ENCODE measurements around the gene DAPK2.

DNA sequence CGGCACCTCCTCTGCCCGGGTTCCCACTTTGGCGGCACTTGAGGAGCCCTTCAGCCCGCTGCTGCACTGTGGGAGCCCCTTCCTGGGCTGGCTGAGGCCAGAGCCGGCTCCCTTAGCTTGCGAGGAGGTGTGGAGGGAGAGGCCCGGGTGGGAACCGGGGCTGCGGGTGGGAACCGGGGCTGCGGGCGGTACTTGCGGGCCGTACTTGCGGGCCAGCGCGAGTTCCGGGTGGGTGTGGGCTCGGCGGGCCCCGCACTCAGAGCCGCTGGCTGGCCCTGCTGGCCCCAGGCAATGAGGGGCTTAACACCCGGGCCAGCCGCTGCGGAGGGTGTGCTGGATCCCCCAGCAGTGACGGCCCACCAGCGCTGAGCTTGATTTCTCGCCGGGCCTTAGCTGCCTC lies 14.4 kb upstream of the DAPK2 start:
- TF ChIP-seq, protein P1, sequence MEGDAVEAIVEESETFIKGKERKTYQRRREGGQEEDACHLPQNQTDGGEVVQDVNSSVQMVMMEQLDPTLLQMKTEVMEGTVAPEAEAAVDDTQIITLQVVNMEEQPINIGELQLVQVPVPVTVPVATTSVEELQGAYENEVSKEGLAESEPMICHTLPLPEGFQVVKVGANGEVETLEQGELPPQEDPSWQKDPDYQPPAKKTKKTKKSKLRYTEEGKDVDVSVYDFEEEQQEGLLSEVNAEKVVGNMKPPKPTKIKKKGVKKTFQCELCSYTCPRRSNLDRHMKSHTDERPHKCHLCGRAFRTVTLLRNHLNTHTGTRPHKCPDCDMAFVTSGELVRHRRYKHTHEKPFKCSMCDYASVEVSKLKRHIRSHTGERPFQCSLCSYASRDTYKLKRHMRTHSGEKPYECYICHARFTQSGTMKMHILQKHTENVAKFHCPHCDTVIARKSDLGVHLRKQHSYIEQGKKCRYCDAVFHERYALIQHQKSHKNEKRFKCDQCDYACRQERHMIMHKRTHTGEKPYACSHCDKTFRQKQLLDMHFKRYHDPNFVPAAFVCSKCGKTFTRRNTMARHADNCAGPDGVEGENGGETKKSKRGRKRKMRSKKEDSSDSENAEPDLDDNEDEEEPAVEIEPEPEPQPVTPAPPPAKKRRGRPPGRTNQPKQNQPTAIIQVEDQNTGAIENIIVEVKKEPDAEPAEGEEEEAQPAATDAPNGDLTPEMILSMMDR (conservative IDR thresholded peaks at IDR 0.05; ENCODE audit: low read depth, low read length), result no peak
- TF ChIP-seq POLR2A (IDR thresholded peaks at IDR 0.05; ENCODE audit: low read depth, low read length), result no peak
- TF ChIP-seq, protein P2, sequence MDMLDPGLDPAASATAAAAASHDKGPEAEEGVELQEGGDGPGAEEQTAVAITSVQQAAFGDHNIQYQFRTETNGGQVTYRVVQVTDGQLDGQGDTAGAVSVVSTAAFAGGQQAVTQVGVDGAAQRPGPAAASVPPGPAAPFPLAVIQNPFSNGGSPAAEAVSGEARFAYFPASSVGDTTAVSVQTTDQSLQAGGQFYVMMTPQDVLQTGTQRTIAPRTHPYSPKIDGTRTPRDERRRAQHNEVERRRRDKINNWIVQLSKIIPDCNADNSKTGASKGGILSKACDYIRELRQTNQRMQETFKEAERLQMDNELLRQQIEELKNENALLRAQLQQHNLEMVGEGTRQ (IDR thresholded peaks at IDR 0.05; ENCODE audit: low read depth, low read length), result no peak
- no peak for TF ChIP-seq CEBPB (IDR thresholded peaks at IDR 0.05; ENCODE audit: low read depth, low read length)
- TF ChIP-seq, protein P3, sequence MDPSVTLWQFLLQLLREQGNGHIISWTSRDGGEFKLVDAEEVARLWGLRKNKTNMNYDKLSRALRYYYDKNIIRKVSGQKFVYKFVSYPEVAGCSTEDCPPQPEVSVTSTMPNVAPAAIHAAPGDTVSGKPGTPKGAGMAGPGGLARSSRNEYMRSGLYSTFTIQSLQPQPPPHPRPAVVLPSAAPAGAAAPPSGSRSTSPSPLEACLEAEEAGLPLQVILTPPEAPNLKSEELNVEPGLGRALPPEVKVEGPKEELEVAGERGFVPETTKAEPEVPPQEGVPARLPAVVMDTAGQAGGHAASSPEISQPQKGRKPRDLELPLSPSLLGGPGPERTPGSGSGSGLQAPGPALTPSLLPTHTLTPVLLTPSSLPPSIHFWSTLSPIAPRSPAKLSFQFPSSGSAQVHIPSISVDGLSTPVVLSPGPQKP (IDR thresholded peaks at IDR 0.05; ENCODE audit: borderline replicate concordance, low read depth, low read length), result no peak
- no peak for TF ChIP-seq MAFK (IDR thresholded peaks at IDR 0.05; ENCODE audit: low read depth, low read length)
- TF ChIP-seq MXI1 (IDR thresholded peaks at IDR 0.05; ENCODE audit: borderline replicate concordance, low read depth, low read length), result no peak
- no peak for TF ChIP-seq BHLHE40 (IDR thresholded peaks at IDR 0.05; ENCODE audit: low read depth, low read length)
